SU-DHL-6 (cell line): ENCODE results near the gene JAM2.

Experiments used
- H2AFZ ChIP-seq: fragments of 200-600 bp; sonication (generic); 2 replicates; pipeline ENCODE4 v1.6.1; 2014; ENCODE audit warnings: low read depth, mild to moderate bottlenecking, moderate library complexity, mixed read lengths, antibody characterized with exemption, low read length; ENCODE audit not compliant: severe bottlenecking
- H3F3A ChIP-seq: fragments of 200-600 bp; shearing (Covaris generic); 2 replicates; pipeline ENCODE4 v1.6.0; 2016; ENCODE audit warnings: antibody characterized with exemption, mild to moderate bottlenecking; ENCODE audit not compliant: insufficient read depth
- H3K27ac ChIP-seq: fragments of 200-600 bp; sonication (generic); 2 replicates; pipeline ENCODE4 v1.5.1; 2016; ENCODE audit warnings: low read depth, mild to moderate bottlenecking, low read length, moderate library complexity, mixed read lengths
- H3K27me3 ChIP-seq: fragments of 200-600 bp; sonication (generic), shearing (Covaris generic); 2 replicates; pipeline ENCODE4 v1.6.0; 2014; ENCODE audit warnings: mild to moderate bottlenecking, low read length
- H3K36me3 ChIP-seq: fragments of 200-600 bp; sonication (generic); 2 replicates; pipeline ENCODE4 v1.6.1; 2014; ENCODE audit warnings: mild to moderate bottlenecking, low read length, mixed read lengths
- H3K4me2 ChIP-seq: fragments of 300-600, 200-600 bp; shearing (Covaris generic), sonication (generic); 2 replicates; pipeline ENCODE4 v1.6.0; 2014; ENCODE audit warnings: low read length, low read depth, mild to moderate bottlenecking; ENCODE audit not compliant: poor library complexity, severe bottlenecking
- H3K4me3 ChIP-seq: fragments of 200-600 bp; sonication (generic); 2 replicates; pipeline ENCODE4 v1.5.1; 2014; ENCODE audit warnings: antibody characterized with exemption, low read length, mild to moderate bottlenecking, mixed read lengths; ENCODE audit not compliant: insufficient read depth, poor library complexity, severe bottlenecking
- H3K79me2 ChIP-seq: fragments of 200-600 bp; sonication (generic); 2 replicates; pipeline ENCODE4 v1.6.1; 2014; ENCODE audit warnings: mild to moderate bottlenecking, low read length, moderate library complexity; ENCODE audit not compliant: insufficient read depth
- H3K9ac ChIP-seq: fragments of 200-600 bp; sonication (generic); 2 replicates; pipeline ENCODE4 v1.7.0; 2014; ENCODE audit warnings: mild to moderate bottlenecking, low read length
- H3K9me2 ChIP-seq: fragments of 200-600 bp; sonication (generic); replicated peaks from 2 replicates; pipeline ENCODE4 v1.6.1; 2014; ENCODE audit warnings: low read length; ENCODE audit not compliant: insufficient read depth
- H3K9me3 ChIP-seq: fragments of 200-600 bp; sonication (generic); 2 replicates; pipeline ENCODE4 v1.6.1; 2014; ENCODE audit warnings: low read length, mixed read lengths; ENCODE audit not compliant: insufficient read depth
- H4K20me1 ChIP-seq: fragments of 200-600 bp; sonication (generic); 2 replicates; pipeline ENCODE4 v1.6.1; 2014; ENCODE audit warnings: low read depth, mild to moderate bottlenecking, antibody characterized with exemption, low read length, moderate library complexity, mixed read lengths
- CTCF ChIP-seq: fragments of 200-600 bp; sonication (generic); IDR thresholded peaks from one replicate; pipeline ENCODE4 v1.5.1; 2017; ENCODE audit warnings: antibody characterized with exemption, mild to moderate bottlenecking, low read length, moderate library complexity; ENCODE audit not compliant: insufficient read depth, poor library complexity, severe bottlenecking
- EZH2phosphoT487 ChIP-seq: fragments of 200-600 bp; sonication (generic), shearing (Covaris generic); conservative IDR thresholded peaks from 2 replicates; pipeline ENCODE4 v1.6.1; 2018; ENCODE audit warnings: mild to moderate bottlenecking, antibody characterized with exemption, low read length, moderate library complexity, mixed read lengths

The JAM2 gene

GRCh38 chr21:25760677-25761076, 121.6 kb downstream of the JAM2 start:
- H3F3A ChIP-seq = peaks cover 6% of the 10 kb centered on the region; the same call in 1 of the 2 replicates
- TF ChIP-seq CTCF = no peak
- TF ChIP-seq EZH2phosphoT487 = no peak
- no peak overlapping the region for H3K27ac ChIP-seq
- no peak overlapping the region for H3K4me2 ChIP-seq
- H3K4me3 ChIP-seq = no peak overlapping the region
- no peaks in the 10 kb centered on the region for H3K9me2 ChIP-seq
- H3K36me3 ChIP-seq = peaks cover 59% of the 10 kb centered on the region
- no peaks in the 10 kb centered on the region for H3K27me3 ChIP-seq
- H3K9ac ChIP-seq = no peak overlapping the region
- no peaks in the 10 kb centered on the region for H4K20me1 ChIP-seq
- H2AFZ ChIP-seq = no peak overlapping the region
- H3K9me3 ChIP-seq = no peaks in the 10 kb centered on the region
- no peaks in the 10 kb centered on the region; the same call in 1 of the 2 replicates for H3K79me2 ChIP-seq

DNA sequence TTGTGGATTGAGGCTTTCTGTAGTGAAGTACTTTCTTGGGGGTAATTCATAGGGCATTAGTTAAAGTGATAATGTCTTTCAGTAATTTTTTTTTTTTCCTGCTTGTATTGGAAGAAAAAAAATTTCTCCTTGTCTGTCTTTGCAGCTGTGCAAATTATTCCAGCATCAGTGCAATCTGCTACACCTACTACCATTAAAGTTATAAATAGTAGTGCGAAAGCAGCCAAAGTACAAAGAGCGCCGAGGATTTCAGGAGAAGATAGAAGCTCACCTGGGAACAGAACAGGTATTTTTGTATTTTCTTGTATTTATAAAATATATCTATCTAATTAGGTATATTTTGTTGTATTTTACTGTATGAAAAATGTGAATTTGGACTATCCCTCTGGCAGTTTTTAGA, 125.0 kb downstream of the JAM2 start:
- Histone ChIP-seq H2AFZ (no peak overlapping the region), H3K9me2 (no peaks in the 10 kb centered on the region), H3K9ac (no peak overlapping the region), H3K9me3 (no peaks in the 10 kb centered on the region), H3K4me2 (no peak overlapping the region), H3K79me2 (no peaks in the 10 kb centered on the region), H4K20me1 (no peaks in the 10 kb centered on the region), H3K36me3 (peaks cover 77% of the 10 kb centered on the region), H3K27ac (no peak overlapping the region), H3K27me3 (no peaks in the 10 kb centered on the region), H3K4me3 (no peak overlapping the region), H3F3A (0 out of 2 replicates have a peak, but pooled peaks cover 6% of the 10 kb centered on the region)
- no peak for TF ChIP-seq EZH2phosphoT487
